ACHN (cell line): ENCODE data around the gene LEP.

ENCODE experiments used
- DNase-seq: peaks from one replicate; pipeline ENCODE4 v3.0.0-alpha.2; 2015
- in situ Hi-C: cut with HindIII; loops from 2 replicates; pipeline ENCODE4 v1.10.0; 2017; ENCODE audit warnings: low sequenced_read_pairs, low pct_ligation_motif_present, low pct_unique_long_range_greater_than_20kb

Gene LEP

DNA sequence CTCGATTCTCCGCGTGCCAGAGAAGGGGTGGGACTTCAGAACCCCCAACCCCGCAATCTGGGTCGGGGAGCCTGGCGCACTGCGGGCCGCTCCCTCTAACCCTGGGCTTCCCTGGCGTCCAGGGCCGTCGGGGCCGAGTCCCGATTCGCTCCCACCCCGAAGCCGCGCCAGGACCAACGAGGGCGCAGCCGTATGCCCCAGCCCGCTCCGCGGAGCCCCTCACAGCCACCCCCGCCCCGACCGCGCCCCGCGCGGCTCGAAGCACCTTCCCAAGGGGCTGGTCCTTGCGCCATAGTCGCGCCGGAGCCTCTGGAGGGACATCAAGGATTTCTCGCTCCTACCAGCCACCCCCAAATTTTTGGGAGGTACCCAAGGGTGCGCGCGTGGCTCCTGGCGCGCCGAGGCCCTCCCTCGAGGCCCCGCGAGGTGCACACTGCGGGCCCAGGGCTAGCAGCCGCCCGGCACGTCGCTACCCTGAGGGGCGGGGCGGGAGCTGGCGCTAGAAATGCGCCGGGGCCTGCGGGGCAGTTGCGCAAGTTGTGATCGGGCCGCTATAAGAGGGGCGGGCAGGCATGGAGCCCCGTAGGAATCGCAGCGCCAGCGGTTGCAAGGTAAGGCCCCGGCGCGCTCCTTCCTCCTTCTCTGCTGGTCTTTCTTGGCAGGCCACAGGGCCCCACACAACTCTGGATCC, at the start of gene LEP:
LEP (plus strand) TSS at position 583 of the 691 bp plus-strand sequence. CDS start 10,741 bp downstream, outside the sequence.
- no peak for DNase-seq

DNA sequence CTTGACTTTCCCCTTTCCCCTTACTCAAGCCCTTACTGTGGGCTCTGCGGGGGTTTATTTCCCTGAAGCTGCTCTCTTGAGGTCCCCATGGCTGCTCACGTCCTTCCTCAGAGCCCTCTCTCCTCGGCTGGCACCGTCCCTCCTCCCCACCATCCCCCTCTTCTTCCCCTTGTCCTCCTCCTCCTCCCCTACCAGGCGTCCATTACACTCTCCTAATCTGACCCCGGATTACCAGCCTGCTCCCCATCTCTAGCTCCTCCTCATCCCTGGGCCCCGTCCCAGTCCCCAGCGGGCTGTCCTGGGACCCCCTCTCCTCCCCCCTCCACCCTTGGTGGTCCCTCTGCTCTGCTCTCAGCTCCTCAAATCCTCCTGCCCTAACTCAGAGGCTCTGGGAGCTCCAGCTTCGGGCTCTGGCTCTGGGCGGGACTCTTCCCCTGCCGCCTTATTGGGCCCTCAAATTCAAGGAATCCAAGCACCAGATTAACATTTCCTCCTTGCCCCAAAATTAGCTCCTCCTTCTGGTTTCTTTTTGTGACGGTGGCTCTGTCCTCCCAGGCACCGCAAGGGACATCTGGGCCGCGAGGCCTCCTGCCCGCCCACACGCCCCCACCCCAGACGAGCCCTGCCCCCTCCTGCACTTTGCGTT, 48.5 kb upstream of the LEP start:
- in situ Hi-C loops, result no loop called here
- no peak for DNase-seq

More for the DNA sequence above, at the start of gene LEP:
- in situ Hi-C loops, result no loop called here

DNA sequence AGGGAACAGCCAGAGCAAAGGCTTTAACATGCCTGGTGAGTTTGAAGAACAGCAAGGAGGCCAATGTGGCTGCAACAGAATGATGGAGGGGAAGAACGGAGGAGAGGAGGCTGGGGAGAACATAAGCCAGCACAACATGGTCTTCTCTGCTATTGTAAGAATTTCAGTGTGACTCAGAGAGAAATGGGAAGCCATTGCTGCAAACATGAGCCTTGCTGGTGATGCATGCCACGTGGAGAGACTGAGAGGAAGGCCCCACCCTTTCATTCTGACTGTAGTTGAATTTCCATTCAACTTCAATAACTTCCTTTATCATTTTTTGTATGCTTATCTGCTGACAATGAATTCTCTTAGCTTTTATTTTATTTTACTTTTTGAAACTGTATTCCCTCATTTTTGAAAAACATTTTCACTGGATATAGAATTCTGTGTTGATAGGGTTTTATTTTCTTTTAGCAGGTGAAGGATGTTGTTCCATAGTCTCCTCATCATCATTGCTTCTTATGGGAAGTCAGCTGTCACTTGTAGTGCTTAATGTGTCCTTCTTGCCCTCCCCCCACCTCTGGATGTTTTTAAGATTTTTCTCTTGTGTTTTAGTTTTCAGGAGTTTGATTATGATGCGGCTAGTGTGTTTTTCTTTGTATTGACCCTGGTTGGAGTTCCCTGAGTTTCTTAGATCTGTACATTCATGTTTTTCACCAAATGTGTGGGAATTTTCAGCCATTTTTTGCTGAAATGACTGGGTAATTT, 46.4 kb upstream of the LEP start:
- in situ Hi-C loops, result no loop called here
- DNase-seq, result no peak

DNA sequence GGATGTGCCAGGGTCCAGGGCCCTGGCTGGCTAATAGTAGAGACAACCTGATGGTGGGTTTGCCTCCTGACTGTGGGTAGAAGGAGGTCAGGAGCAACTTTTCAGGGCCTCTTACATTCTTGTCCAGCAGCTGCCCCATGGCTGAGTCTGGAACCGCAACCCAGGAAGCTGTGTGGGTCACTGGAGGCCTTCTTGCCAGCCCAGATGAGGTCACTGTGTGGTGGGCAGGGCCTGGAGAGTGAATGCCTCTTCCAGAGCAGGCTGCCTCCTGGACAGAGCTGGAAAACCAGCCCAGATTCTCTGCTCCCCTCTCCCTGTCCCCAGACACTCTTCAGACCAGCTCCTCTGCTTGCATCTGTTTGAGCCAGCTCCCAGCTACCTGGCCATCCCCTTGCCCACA, 43.5 kb upstream of the LEP start:
- in situ Hi-C loops, result no loop called here
- no peak for DNase-seq

DNA sequence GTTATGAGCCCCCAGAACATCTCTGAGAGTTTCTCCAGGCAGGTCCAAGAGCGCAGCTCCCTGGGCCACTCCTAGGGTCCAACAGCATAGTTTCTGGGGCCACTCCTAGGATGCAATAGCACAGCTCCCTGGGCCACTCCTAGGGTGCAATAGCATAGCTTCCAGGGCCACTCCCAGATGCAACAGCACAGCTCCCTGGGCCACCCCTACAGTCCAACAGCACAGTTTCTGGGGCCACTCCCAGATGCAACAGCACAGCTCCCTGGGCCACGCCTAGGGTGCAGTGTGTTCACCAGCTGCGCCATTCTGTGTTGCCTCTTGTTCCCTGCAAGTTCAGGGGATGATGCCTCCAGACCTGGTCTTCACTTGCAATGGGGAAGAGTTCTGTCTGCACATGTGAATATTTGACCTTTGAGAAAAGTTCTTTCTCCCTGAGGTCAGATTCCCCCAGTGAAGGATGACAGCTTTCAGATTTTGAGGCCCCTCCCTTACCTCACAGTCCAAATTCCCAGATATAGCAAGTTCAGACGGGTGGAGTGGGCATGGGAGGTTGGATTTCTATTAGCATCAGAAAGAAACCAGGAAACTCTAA, 43.0 kb upstream of the LEP start:
- in situ Hi-C loops, result no loop called here
- DNase-seq, result no peak

DNA sequence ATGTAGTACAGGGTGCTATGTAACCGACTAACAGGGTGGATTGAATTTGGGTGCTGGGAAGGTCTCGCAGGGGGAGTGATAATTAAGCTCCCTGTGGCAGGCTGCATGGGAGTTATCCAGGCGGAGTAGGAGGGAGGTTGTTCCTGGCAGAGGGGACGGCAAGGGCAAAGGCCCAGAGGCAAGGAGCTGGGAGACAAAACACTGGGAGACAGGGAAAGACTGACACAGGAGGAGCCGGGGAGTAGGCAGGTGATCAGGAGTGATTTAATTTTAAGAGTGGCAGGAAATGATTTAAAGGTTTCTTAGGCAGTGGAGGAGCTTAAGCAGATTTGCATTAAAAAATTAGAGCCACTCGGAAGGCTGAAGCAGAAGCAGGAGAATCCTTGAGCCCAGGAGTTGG, 40.7 kb upstream of the LEP start:
- DNase-seq, result no peak
- in situ Hi-C loops, result loop anchor here (10.0 to 25.0 kb wide), 2 partner anchors 156 to 488 kb away; no protein-coding TSS in a partner anchor

DNA sequence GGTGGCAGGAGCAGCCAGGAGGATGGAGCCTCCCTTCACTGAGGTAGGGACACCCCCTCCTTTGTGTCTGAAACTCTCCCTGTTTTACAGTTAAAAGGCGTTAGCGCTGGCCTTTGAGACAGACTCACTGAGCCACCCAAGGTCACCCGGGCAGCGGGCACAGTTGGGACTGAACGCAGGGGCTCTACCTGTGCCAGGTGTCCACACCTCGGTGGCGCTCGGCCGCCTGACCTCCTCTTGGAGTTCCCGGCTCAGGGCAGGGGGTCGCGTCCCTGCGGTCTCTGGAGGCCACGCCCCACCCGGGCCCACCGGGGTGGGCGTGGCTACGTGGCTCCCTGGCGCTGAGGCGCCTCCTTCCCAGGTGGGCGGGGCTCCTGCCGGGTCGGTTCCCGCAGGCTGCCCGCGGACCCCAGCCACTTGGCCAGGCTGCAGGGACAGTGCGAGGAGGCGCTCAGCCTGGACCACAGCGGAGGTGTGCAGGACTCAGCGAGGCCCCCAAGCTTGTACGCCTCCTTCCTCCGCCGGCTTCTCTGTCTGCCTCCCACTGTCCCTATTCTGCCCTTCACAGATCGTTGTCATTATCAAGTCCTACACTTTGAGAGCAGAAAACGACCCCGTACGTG, 39.9 kb upstream of the LEP start:
- in situ Hi-C loops, result loop anchor here (10.0 to 25.0 kb wide), 2 partner anchors 156 to 489 kb away; no protein-coding TSS in a partner anchor
- DNase-seq, result no peak

DNA sequence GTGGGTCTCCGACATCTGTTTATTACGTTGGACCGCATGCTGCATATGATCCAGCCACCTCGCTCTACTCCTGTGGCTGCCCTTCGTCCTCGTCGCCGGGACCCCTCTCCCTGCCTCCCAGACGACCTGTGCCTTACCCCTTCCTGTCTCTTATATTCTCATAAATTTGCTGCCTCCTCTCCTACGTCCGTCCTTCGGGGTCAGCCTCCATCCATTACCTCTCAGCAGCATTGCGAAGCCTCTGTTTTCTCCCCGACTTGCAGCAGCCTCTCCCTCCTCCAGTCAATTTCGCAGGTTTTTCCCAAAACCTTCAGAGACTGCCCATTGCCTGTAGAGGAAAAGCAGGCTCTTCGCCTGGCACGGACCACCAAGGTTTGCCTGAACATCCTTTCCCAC, 39.4 kb upstream of the LEP start:
- in situ Hi-C loops, result loop anchor here (10.0 to 25.0 kb wide), 2 partner anchors 157 to 489 kb away; no protein-coding TSS in a partner anchor
- DNase-seq, result no peak

DNA sequence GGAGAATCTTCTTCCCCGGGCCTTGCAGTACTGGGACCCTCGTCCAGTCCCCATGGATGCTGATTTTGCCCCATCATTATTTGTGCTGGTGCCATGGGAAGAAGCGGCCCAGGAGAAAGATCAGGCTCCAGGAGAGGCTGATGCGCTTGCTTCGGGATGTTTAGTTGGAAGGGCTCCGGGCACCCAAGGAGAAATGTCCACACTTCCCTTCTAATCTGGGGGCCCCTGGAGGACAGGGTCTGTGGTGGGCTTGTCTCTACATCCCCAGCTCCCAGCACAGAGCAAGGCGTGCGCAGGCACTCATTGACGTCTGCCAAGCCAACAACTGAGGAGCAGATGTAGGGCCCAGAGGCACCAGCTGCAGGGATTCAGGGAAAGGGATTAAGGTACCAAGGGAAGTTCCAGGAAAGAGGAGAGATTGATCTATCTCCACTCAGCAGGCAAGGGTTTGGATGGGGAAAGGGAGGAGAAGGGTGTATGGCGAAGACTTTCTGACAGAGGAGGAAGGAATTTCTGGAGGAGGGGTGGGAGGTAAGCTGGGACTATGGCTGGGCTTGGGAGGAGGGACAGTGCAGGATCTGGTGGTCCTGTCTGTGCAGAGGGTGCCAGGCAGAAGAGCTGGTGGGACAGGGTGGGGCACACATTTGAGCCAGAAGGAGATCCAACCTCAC, 38.7 kb upstream of the LEP start:
- in situ Hi-C loops, result loop anchor here (10.0 to 25.0 kb wide), 2 partner anchors 158 to 490 kb away; no protein-coding TSS in a partner anchor

DNA sequence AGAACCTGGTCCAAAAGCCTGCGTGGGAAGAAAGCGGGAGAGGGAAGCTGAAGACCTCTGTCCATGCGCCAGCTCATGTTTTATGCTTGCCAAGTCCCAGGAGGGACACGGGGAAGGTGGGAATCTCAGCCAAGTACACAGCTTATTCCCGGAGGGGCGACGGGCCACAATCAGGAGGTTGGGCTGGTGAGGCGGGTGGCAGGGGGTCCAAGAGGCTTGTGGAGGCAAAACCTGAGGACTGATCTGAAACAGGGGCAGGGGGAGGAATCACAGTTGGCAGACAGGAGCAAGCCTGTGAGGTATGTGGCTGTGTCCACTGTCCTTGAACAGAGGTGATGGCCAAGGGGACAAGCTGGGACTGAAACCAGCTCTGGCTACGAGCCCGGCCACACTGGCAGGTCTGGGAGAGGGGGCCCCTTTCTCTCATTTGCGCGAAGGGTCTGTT, 38.0 kb upstream of the LEP start:
- DNase-seq, result no peak
- in situ Hi-C loops, result loop anchor here (10.0 to 25.0 kb wide), 2 partner anchors 158 to 491 kb away; no protein-coding TSS in a partner anchor

More for the DNA sequence above, 38.7 kb upstream of the LEP start:
- DNase-seq, result no peak

DNA sequence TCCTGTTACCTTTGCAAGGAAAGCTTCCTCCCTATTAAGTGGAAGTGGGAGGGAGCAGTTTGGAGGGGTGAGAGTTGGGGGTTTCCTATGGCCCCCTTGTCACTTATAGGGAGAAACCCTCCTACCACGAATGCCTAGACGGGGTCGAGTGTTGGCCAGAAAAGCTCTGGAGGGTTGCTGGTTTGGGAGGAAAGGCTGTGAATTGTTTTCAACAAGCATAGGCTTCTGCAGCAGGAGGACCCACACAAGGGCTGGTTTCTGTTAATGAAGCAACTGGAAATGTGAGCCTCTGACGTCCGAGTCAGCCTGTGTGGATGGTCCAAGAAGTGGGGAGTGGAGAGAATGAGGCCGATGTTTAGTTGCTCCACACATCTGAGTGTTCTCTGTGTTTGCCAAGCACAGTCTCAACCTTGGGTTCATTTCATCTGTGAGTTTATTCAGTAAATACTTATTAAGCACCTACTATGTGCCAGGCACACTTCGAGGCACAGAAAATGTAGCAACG, 37.3 kb upstream of the LEP start:
- in situ Hi-C loops, result loop anchor here (10.0 to 25.0 kb wide), 2 partner anchors 159 to 491 kb away; no protein-coding TSS in a partner anchor
- DNase-seq, result no peak

DNA sequence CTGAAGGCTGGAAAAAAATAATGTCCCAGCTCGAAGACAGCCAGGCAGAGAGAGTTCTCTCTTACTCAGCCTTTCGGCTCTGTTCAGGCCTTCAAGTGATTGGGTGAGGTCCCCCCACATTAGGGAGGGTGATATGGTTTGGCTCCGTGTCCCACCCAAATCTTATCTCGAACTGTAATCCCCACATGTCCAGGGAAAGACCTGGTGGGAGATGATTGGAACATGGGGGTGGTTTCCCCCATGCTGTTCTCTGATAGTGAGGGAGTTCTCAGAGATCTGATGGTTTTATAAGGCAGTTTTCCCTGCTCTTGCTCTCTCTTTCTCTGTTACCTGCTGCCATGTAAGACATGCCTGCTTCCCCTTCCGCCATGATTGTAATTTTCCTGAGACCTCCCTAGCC, 36.6 kb upstream of the LEP start:
- in situ Hi-C loops, result loop anchor here (10.0 to 25.0 kb wide), 2 partner anchors 160 to 492 kb away; no protein-coding TSS in a partner anchor

DNA sequence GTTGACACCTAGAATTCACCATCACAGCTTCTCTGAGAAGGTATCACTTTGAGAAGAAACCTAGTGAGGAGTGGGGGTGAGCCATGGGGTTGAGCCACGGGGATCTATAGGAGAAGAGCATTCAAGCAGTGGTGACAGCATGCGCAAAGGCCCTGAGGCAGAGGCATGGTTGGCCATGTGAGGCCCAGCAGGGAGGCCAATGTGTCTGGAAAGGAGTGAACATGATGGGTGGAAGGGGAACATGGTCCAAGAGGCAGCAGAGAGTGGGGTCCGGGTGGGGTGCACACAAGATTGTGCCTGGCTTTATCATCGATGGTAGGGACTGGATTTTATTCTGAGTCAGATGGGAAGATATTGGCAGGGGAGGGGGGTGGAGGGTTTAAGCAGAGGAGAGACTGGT, 36.0 kb upstream of the LEP start:
- in situ Hi-C loops, result loop anchor here (10.0 to 25.0 kb wide), 2 partner anchors 160 to 493 kb away; no protein-coding TSS in a partner anchor
- DNase-seq, result no peak

More for the DNA sequence above, 36.6 kb upstream of the LEP start:
- DNase-seq, result no peak

DNA sequence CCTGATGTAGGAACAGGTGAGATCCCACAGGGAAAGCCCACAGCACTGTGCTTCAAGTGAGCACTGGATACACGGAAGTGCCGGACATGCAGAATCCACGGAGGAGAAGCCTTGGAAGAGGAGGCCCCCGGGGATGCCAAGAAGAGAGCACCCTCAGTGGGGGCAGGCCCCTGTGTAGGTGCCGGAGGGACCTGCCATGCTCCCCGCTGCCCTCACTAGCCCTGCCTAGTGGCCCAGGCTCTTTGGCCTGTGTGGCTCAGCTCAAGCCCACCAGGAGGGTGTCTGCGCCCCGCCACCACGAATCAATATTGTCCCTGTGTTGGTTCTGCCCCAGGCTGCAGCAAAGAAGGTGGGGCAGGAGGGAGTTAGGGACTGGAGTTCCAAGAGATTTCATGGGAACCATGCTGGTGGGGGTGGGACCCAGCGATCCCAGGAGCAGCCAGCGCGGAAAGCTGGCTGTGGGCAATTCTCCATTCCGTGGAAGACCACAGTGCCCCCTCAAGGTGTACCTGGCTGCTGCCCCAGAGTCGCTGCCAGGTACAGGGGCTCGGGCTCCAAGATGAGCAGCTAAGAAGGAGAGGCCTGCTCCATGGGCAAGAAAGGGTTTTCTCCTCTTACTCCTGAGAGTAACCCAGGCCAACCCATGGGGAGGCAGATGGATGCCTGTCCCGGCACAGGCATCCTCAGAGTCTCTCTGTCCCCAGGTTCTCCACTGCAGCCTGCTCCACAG, 34.9 kb upstream of the LEP start:
- DNase-seq, result no peak
- in situ Hi-C loops, result loop anchor here (10.0 to 25.0 kb wide), 2 partner anchors 161 to 494 kb away; no protein-coding TSS in a partner anchor

DNA sequence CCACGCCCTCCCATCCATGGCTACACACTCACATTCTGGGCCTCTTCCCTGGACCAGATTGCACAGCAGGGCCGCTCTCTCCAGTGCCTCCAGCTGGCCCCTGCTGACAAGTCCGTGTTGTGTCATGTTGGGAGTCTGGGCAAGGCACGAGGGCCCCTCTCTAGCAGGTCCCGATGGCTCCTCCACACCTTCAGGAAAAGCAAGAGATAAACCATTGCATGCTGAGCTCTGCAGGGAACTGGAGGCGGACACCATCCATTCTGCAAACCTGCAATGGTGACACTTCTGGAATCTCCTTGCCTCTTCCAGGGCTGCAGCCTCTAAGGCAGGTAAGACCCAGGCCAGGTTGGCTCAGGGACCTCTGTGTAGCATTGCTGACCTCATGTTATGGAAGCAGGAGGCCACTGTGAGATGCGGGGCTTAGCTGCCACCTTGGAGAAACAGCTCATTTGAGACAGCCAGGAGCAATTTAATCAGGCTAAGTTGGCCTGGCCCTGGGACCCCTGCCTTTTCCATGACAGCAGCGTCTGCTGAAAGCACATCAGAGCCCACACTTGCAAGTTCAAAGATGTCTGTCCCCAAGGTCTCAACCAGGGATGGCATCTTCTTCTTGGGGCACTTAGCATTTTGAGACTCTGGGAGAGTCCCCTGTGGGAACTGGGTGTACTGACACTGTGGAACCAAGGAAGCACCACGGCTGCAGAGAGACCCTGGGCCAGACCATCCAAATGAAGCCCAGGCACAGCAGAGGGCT, 34.2 kb upstream of the LEP start:
- in situ Hi-C loops, result loop anchor here (10.0 to 25.0 kb wide), 2 partner anchors 162 to 495 kb away; no protein-coding TSS in a partner anchor
- DNase-seq, result no peak

DNA sequence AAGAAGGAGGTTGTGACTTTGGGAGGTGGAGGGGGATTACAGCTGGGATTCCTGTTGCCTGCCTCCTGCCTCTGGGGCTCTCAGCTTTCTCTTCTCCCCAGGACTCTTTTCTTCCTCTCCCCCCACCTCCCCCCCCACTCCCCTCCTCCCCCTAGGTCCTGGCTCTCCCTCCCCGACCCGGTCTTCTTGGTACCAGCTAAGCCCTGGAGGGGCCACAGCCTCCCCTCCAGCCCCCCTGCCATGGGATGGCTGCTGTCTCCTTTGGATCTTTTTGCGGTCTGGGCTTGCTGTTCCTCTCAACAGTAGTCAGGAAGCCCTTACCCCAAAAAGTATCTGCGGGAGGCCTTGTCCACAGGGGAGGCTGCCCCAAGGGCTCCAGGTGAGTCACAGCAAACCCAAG, 33.5 kb upstream of the LEP start:
- in situ Hi-C loops, result loop anchor here (10.0 to 25.0 kb wide), 2 partner anchors 163 to 495 kb away; no protein-coding TSS in a partner anchor
- no peak for DNase-seq
